Measurements from ENCODE around the gene C5orf52.
"Not testable (repeated sequence)": the region's sequence is repeated elsewhere in the genome, so short reads cannot be mapped to it uniquely, and the experiment has no call there.

C5orf52 gene

GRCh38 chr5:157687198-157687554 lies 15.8 kb downstream of the C5orf52 start:
- no peak overlapping the region for H3K27ac ChIP-seq (ENCODE audit: low read length)
- no peak for TF ChIP-seq EZH2phosphoT487 (IDR thresholded peaks at IDR 0.05; ENCODE audit: low read depth)
- TF ChIP-seq CTCF (IDR thresholded peaks at IDR 0.05; ENCODE audit: low read depth, low read length), result no peak
- no peaks in the 10 kb centered on the region for H3K4me1 ChIP-seq (ENCODE audit: low read length)
- no peaks in the 10 kb centered on the region for H4K20me1 ChIP-seq (ENCODE audit: insufficient read depth, low read length)
- H3K79me2 ChIP-seq (ENCODE audit: low read length), result no peaks in the 10 kb centered on the region
- no peak overlapping the region for H3K4me3 ChIP-seq (ENCODE audit: low read length)
- no peaks in the 10 kb centered on the region for H3K9me3 ChIP-seq (ENCODE audit: insufficient read depth, low read length)
- H3K9ac ChIP-seq (ENCODE audit: low read length), result no peak overlapping the region
- H3K36me3 ChIP-seq (replicated peaks; ENCODE audit: low read depth, low read length), result no peaks in the 10 kb centered on the region
- H2AFZ ChIP-seq (ENCODE audit: low read depth, low read length), result no peak overlapping the region
- no peak overlapping the region for H3K4me2 ChIP-seq (ENCODE audit: low read length)
- H3K27me3 ChIP-seq (ENCODE audit: low read depth, low read length), result no peaks in the 10 kb centered on the region

- Histone ChIP-seq H3K79me2 (ENCODE audit: low read length) (no peaks in the 10 kb centered on the region), H3K9me3 (ENCODE audit: insufficient read depth, low read length) (no peaks in the 10 kb centered on the region), H3K4me1 (ENCODE audit: low read length) (no peaks in the 10 kb centered on the region), H3K4me3 (ENCODE audit: low read length) (no peak overlapping the region), H3K4me2 (ENCODE audit: low read length) (no peak overlapping the region), H4K20me1 (ENCODE audit: insufficient read depth, low read length) (no peaks in the 10 kb centered on the region), H3K27ac (ENCODE audit: low read length) (no peak overlapping the region), H3K9ac (ENCODE audit: low read length) (no peak overlapping the region), H3K36me3 (replicated peaks; ENCODE audit: low read depth, low read length) (no peaks in the 10 kb centered on the region), H3K27me3 (ENCODE audit: low read depth, low read length) (no peaks in the 10 kb centered on the region), H2AFZ (ENCODE audit: low read depth, low read length) (no peak overlapping the region)
- no peak for TF ChIP-seq CTCF (IDR thresholded peaks at IDR 0.05; ENCODE audit: low read depth, low read length)
- TF ChIP-seq EZH2phosphoT487 (IDR thresholded peaks at IDR 0.05; ENCODE audit: low read depth), result no peak
Measured at GRCh38 chr5:157689942-157690689, 18.8 kb downstream of the C5orf52 start.

- H3K27me3 ChIP-seq (ENCODE audit: low read depth, low read length), result no peaks in the 10 kb centered on the region
- H3K4me1 ChIP-seq (ENCODE audit: low read length), result no peaks in the 10 kb centered on the region
- TF ChIP-seq EZH2phosphoT487 (IDR thresholded peaks at IDR 0.05; ENCODE audit: low read depth), result no peak
- TF ChIP-seq CTCF (IDR thresholded peaks at IDR 0.05; ENCODE audit: low read depth, low read length), result no peak
- H3K4me3 ChIP-seq (ENCODE audit: low read length), result no peak overlapping the region
- no peaks in the 10 kb centered on the region for H3K9me3 ChIP-seq (ENCODE audit: insufficient read depth, low read length)
- H3K79me2 ChIP-seq (ENCODE audit: low read length), result no peaks in the 10 kb centered on the region
- no peaks in the 10 kb centered on the region for H3K36me3 ChIP-seq (replicated peaks; ENCODE audit: low read depth, low read length)
- H3K4me2 ChIP-seq (ENCODE audit: low read length), result no peak overlapping the region
- H3K27ac ChIP-seq (ENCODE audit: low read length), result no peak overlapping the region
- H2AFZ ChIP-seq (ENCODE audit: low read depth, low read length), result no peak overlapping the region
- H4K20me1 ChIP-seq (ENCODE audit: insufficient read depth, low read length), result no peaks in the 10 kb centered on the region
- H3K9ac ChIP-seq (ENCODE audit: low read length), result no peak overlapping the region
Measured at GRCh38 chr5:157690690-157691433, 19.5 kb downstream of the C5orf52 start.

- H3K27ac ChIP-seq (ENCODE audit: low read length); H3K4me2 ChIP-seq (ENCODE audit: low read length); H3K36me3 ChIP-seq (replicated peaks; ENCODE audit: low read depth, low read length); H3K4me3 ChIP-seq (ENCODE audit: low read length); H3K4me1 ChIP-seq (ENCODE audit: low read length); H3K9me3 ChIP-seq (ENCODE audit: insufficient read depth, low read length); H3K79me2 ChIP-seq (ENCODE audit: low read length); H3K9ac ChIP-seq (ENCODE audit: low read length); H3K27me3 ChIP-seq (ENCODE audit: low read depth, low read length); H4K20me1 ChIP-seq (ENCODE audit: insufficient read depth, low read length); H2AFZ ChIP-seq (ENCODE audit: low read depth, low read length): not testable (repeated sequence)
Measured at GRCh38 chr5:157693816-157694215, 22.5 kb downstream of the C5orf52 start.

GRCh38 chr5:157696154-157696553 lies 24.8 kb downstream of the C5orf52 start:
- H3K4me3 ChIP-seq (ENCODE audit: low read length); H3K9me3 ChIP-seq (ENCODE audit: insufficient read depth, low read length); H3K4me2 ChIP-seq (ENCODE audit: low read length); H3K79me2 ChIP-seq (ENCODE audit: low read length); H3K27ac ChIP-seq (ENCODE audit: low read length); H3K36me3 ChIP-seq (replicated peaks; ENCODE audit: low read depth, low read length); H4K20me1 ChIP-seq (ENCODE audit: insufficient read depth, low read length); H3K9ac ChIP-seq (ENCODE audit: low read length); H3K27me3 ChIP-seq (ENCODE audit: low read depth, low read length); H3K4me1 ChIP-seq (ENCODE audit: low read length); H2AFZ ChIP-seq (ENCODE audit: low read depth, low read length): not testable (repeated sequence)

- not testable (repeated sequence) for H3K4me2 ChIP-seq (ENCODE audit: low read length); H3K4me3 ChIP-seq (ENCODE audit: low read length); H3K9ac ChIP-seq (ENCODE audit: low read length); H3K9me3 ChIP-seq (ENCODE audit: insufficient read depth, low read length); H2AFZ ChIP-seq (ENCODE audit: low read depth, low read length); H3K79me2 ChIP-seq (ENCODE audit: low read length); H3K36me3 ChIP-seq (replicated peaks; ENCODE audit: low read depth, low read length); H3K27ac ChIP-seq (ENCODE audit: low read length); H4K20me1 ChIP-seq (ENCODE audit: insufficient read depth, low read length); H3K27me3 ChIP-seq (ENCODE audit: low read depth, low read length); H3K4me1 ChIP-seq (ENCODE audit: low read length)
Measured at GRCh38 chr5:157698674-157699073, 27.3 kb downstream of the C5orf52 start.
